ENCODE data around the gene TBL1X.

TBL1X gene

DNA sequence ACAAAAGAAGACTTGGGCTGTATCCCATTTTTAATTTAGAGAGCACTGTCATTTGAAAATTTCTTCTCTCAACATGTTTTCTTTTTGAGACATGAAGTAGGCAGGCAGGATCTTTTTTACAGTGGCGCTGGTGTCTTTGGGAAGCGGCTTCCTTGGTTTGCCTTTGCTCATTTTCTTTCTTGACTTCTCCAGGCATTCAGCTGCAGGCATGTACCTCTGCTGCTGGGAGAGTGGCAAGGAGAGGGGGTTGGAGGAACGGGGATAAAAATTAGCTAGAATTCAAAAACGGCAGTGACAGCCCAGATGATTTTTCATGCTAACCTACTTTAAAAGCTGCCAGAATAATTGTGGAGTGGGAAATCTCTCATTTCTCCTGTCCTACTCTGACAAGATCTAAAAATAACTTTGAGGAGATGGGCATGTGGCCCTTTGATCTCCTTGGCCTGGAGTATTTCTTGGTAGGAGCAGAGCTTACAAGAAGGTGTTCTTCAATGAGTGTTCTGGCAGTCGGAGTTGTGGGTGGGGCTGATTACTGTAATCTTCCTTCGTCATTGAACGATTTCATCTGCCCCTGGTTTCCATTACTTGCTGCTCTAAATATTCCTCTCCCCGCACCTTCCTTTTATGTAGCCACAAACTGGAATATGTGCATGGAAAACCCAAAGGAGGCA lies 54.8 kb downstream of the TBL1X start:
- no peak overlapping the region for H3K4me3 ChIP-seq (ENCODE audit: low read depth, low read length)
- TF ChIP-seq MYC (IDR thresholded peaks at IDR 0.05; ENCODE audit: low read depth, low read length) (no peak), POLR2A (IDR thresholded peaks at IDR 0.05; ENCODE audit: extremely low read depth, insufficient read length) (no peak)
- TF ChIP-seq, protein P1, sequence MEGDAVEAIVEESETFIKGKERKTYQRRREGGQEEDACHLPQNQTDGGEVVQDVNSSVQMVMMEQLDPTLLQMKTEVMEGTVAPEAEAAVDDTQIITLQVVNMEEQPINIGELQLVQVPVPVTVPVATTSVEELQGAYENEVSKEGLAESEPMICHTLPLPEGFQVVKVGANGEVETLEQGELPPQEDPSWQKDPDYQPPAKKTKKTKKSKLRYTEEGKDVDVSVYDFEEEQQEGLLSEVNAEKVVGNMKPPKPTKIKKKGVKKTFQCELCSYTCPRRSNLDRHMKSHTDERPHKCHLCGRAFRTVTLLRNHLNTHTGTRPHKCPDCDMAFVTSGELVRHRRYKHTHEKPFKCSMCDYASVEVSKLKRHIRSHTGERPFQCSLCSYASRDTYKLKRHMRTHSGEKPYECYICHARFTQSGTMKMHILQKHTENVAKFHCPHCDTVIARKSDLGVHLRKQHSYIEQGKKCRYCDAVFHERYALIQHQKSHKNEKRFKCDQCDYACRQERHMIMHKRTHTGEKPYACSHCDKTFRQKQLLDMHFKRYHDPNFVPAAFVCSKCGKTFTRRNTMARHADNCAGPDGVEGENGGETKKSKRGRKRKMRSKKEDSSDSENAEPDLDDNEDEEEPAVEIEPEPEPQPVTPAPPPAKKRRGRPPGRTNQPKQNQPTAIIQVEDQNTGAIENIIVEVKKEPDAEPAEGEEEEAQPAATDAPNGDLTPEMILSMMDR (IDR thresholded peaks at IDR 0.05; ENCODE audit: low read depth, low read length): no peak
- TF ChIP-seq, protein P2, sequence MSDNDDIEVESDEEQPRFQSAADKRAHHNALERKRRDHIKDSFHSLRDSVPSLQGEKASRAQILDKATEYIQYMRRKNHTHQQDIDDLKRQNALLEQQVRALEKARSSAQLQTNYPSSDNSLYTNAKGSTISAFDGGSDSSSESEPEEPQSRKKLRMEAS (IDR thresholded peaks at IDR 0.05; ENCODE audit: low read depth, low read length): no peak
- no peak for DNase-seq (ENCODE audit: low read depth)

DNA sequence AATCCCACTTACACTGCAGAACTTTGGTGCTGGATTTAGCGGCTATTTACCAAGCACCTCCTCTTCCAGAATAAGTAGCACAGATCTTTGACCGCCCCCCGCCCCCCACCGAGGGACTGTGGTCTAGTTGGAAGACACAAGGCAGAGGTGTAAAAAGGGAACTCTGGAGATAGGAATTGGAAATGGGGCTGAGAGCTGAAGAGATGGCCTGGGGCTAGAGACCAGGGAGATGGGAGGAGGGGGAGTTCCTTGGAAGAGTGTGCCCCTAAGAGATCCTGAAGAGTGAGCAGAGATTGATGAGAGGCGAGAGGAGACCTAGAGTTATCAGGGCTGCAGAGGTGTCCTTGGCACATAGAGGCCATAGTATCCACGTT lies 55.3 kb downstream of the TBL1X start:
- TF ChIP-seq POLR2A (IDR thresholded peaks at IDR 0.05; ENCODE audit: extremely low read depth, insufficient read length) (no peak), MYC (IDR thresholded peaks at IDR 0.05; ENCODE audit: low read depth, low read length) (no peak)
- TF ChIP-seq, protein P2 (IDR thresholded peaks at IDR 0.05; ENCODE audit: low read depth, low read length): no peak
- no peak for DNase-seq (ENCODE audit: low read depth)
- H3K4me3 ChIP-seq (ENCODE audit: low read depth, low read length): no peak overlapping the region

DNA sequence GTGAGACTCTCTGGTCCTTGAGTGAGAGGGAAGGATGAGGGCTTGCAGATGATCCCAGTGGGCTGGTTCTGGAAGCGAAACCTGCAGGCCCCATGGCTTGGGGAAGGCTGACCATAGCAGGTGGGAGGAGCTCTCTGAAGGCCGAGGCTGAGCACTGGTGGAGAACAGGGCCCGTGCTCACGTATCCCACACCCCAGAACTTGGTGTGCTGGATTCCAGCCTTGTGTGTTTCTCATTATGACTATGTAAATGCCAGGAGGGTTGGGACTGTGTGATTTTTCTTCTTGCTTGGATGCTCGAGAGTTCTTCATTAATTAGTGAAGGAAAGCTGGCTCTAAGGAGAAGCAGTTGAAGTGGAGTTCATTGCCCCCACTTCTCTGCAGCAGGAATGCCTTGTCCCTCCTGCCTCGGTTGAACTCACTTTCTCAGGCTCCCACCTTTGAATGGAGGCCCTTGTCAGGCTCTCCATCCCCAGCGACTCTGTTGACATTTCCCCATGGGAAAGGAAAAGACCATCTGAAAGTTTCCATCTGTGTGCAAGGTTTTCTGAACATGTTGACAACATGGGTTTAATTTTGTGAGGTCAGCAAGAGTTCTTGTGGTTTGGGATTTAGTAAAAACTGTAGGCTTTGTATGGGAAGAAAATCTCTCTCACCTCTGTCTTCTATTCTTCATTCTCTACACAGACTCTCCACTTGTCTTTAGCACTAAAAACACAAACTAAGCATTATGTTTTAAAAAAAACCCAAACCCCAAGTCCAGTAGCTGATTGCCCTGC lies 57.7 kb downstream of the TBL1X start:
- TF ChIP-seq, protein P2 (IDR thresholded peaks at IDR 0.05; ENCODE audit: low read depth, low read length): no peak
- TF ChIP-seq MYC (IDR thresholded peaks at IDR 0.05; ENCODE audit: low read depth, low read length): no peak
- TF ChIP-seq POLR2A (IDR thresholded peaks at IDR 0.05; ENCODE audit: extremely low read depth, insufficient read length): no peak
- TF ChIP-seq, protein P1 (IDR thresholded peaks at IDR 0.05; ENCODE audit: low read depth, low read length): no peak
- no peak overlapping the region for H3K4me3 ChIP-seq (ENCODE audit: low read depth, low read length)
- no peak for DNase-seq (ENCODE audit: low read depth)

DNA sequence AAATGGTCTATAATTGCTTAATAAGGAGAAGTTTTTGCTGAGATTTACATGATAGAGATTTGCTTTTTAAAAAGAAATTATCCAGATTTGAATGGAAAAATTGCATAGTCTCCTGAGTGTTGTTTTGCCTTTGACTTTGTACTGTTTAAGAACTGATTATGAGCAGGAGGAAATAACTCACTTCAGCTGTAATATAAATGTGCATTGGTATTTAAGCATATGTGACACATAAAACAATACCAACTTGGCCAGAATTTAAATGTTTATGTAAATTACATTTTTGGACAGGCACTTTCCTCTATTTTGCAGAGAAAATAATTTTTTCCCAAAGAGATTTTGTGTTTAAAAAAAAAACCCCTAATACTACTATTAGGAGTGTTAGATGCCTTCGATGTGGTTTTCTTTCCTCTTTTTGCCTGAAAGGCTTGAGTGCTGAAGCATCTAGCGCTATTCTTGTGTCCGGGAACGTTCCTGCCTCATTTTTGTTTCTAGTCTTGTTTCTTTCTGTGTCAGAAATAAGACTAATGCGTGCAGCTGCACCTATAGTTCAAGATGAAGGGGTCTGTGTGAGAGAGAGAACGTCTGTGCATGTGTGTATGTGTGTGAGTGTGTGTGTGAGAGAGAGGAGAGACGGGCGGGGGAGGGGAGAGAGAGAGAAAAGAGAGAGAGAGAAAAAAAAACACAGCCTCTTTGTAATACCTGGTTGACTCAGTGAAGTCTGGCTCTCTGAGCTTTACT lies 60.8 kb downstream of the TBL1X start:
- TF ChIP-seq, protein P2 (IDR thresholded peaks at IDR 0.05; ENCODE audit: low read depth, low read length): no peak
- no peak for TF ChIP-seq POLR2A (IDR thresholded peaks at IDR 0.05; ENCODE audit: extremely low read depth, insufficient read length)
- no peak for TF ChIP-seq MYC (IDR thresholded peaks at IDR 0.05; ENCODE audit: low read depth, low read length)
- TF ChIP-seq, protein P1 (IDR thresholded peaks at IDR 0.05; ENCODE audit: low read depth, low read length): no peak
- H3K4me3 ChIP-seq (ENCODE audit: low read depth, low read length): no peak overlapping the region
- no peak for DNase-seq (ENCODE audit: low read depth)

DNA sequence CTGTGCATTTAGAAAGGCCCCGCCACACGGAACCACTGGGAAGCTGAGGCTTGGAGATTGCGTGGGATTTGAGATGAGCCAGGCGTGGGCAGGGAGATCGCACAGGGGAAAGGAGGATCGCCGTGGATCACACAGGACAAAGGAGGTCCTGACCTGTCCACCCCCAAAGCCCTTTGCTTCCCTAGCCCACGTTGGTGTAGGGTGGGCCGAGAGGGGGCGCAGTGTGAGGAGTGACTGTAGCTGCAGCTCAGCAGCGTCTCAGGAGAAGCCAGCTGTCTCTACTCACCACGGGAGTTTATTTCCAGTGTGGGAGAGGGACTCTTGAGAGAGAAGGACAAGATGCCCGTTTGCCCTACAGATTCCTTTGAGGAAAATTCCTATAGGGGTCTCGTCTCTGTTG lies 62.1 kb downstream of the TBL1X start:
- no peak overlapping the region for H3K4me3 ChIP-seq (ENCODE audit: low read depth, low read length)
- no peak for DNase-seq (ENCODE audit: low read depth)
- no peak for TF ChIP-seq POLR2A (IDR thresholded peaks at IDR 0.05; ENCODE audit: extremely low read depth, insufficient read length)
- no peak for TF ChIP-seq MYC (IDR thresholded peaks at IDR 0.05; ENCODE audit: low read depth, low read length)
- TF ChIP-seq, protein P2 (IDR thresholded peaks at IDR 0.05; ENCODE audit: low read depth, low read length): no peak
- TF ChIP-seq, protein P1 (IDR thresholded peaks at IDR 0.05; ENCODE audit: low read depth, low read length): no peak

Measured in NB4 (cell line).